Uterus (tissue), 2 donors: Measurements from ENCODE around the gene ERCC3.

Experiments used
- CTCF ChIP-seq, 4 experiments: fragments of 200-600 bp in 2 of 4; fragments of 450-650 bp in 2 of 4; sonication (generic) in 2 of 4; IDR thresholded peaks; one replicate each; pipeline ENCODE4 v1.5.1; 2016 to 2019; ENCODE audit warnings: antibody characterized with exemption in 4 of 4, mild to moderate bottlenecking in 2 of 4, moderate library complexity in 1 of 4
- POLR2A ChIP-seq, 2 donors: fragments of 450-650 bp; IDR thresholded peaks; one replicate each; pipeline ENCODE4 v1.6.1; 2016; ENCODE audit warnings: antibody characterized with exemption in 2 of 2, mild to moderate bottlenecking in 1 of 2, moderate library complexity in 1 of 2

- TF ChIP-seq CTCF (IDR thresholded peaks at IDR 0.05), result no peak
- TF ChIP-seq POLR2A (IDR thresholded peaks at IDR 0.05), result no peak
These were observed 32.5 kb upstream of the ERCC3 start for GRCh38 chr2:127326289-127326945.
